ENCODE data around the gene CMTM5. TPM values are rescaled to one million over a fixed set of nuclear protein-coding genes. Genes with fewer than 3 reads are reported as not detected.

CMTM5 gene
- polyA plus RNA-seq, 3 donors from 2014 or later: 0.27 to 4.0 TPM; not detected in 1

DNA sequence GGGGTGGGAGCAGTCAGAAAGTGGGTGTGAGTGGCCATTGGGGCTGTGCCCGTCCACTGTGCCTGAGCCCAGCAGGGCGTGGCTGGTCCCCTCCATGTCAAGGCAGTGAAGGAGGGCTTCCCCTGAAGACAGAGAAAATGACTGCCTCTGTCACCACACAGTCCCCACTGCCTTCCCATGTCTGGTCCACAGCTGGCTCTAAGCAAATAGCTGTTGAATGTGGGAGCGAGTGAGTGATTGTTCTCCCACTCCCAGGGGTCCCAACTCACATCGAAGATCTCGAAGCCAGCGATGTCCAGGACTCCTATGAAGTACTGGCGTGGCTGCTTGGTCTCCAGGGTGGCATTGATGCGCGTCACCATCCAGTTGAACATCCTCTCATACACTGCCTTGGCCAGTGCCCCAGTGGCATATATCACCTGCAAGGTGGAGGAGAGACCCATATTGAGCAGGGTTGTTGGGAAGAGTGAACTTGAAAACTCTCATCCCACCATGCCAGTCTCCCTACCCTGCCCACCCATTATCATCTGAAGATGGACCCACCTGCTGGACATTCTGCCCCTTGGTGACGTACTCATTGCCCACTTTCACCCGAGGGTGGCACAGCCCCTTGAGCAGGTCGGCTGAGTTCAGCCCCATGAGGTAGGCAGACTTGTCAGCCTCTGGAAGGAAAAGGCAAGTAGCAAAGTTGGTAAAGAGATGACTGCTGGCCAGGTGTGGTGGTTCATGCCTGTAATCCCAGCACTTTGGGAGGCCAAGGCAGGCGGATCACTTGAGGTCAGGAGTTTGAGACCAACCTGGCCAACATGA, 52.0 kb downstream of the CMTM5 start:
- Mint-ChIP-seq H3K4me1 (no peaks in the 10 kb centered on the region), H3K27me3 (ENCODE audit: low read depth in 3 of 3) (peaks cover 0 to 9% (median 1%) of the 10 kb centered on the region in 3 donors), H3K4me3 (no peak overlapping the region), H3K27ac (no peak overlapping the region), H3K36me3 (no peaks in the 10 kb centered on the region), H3K9me3 (no peaks in the 10 kb centered on the region)
- DNase-seq: no peak

Other genes starting within 250 kb of the CMTM5 start
- under 1 TPM in 1 of 3 donors, not detected in 2; 0.45 TPM for gene SLC7A8, start 193.4 kb upstream of the CMTM5 start, polyA plus RNA-seq
- not detected for gene RNF212B, start 139.1 kb upstream of the CMTM5 start, polyA plus RNA-seq
- 1 to 10 TPM; 1.2 to 4.9 (median 2.1) TPM for gene HOMEZ, start 90.9 kb upstream of the CMTM5 start, polyA plus RNA-seq
- 1 to 10 TPM in 2 of 3 donors, not detected in 1; 1.4 to 2.0 TPM for gene PPP1R3E, start 74.2 kb upstream of the CMTM5 start, polyA plus RNA-seq
- gene BCL2L2, start 70.2 kb upstream of the CMTM5 start, polyA plus RNA-seq: 1 to 10 TPM in 1 of 3 donors, under 1 TPM in 2; 0.07 to 1.2 (median 0.69) TPM
- 100 to 1,000 TPM in 2 of 3 donors, 10 to 100 TPM in 1; 86.2 to 114 (median 113) TPM for gene PABPN1, start 55.6 kb upstream of the CMTM5 start, polyA plus RNA-seq
- under 1 TPM in 1 of 3 donors, not detected in 2; 0.18 TPM for gene SLC22A17, start 24.2 kb upstream of the CMTM5 start, polyA plus RNA-seq
- gene EFS, start 11.9 kb upstream of the CMTM5 start, polyA plus RNA-seq: not detected
- gene IL25, start 4.2 kb upstream of the CMTM5 start, polyA plus RNA-seq: not detected
- not detected for gene MYH6, start 31.2 kb downstream of the CMTM5 start, polyA plus RNA-seq
- gene MYH7, start 58.6 kb downstream of the CMTM5 start, polyA plus RNA-seq: not detected
- 10 to 100 TPM; 52.3 to 84.8 (median 81.5) TPM for gene NGDN, start 92.7 kb downstream of the CMTM5 start, polyA plus RNA-seq
- gene ZFHX2, start 174.7 kb downstream of the CMTM5 start, polyA plus RNA-seq: under 1 TPM in 1 of 3 donors, not detected in 2; 0.12 TPM
- gene THTPA, start 179.2 kb downstream of the CMTM5 start, polyA plus RNA-seq: 10 to 100 TPM; 17.5 to 20.6 (median 19.5) TPM
- gene AP1G2, start 190.7 kb downstream of the CMTM5 start, polyA plus RNA-seq: 10 to 100 TPM; 62.9 to 80.7 (median 64.4) TPM
- gene JPH4, start 201.7 kb downstream of the CMTM5 start, polyA plus RNA-seq: under 1 TPM in 1 of 3 donors, not detected in 2; 0.10 TPM

Data from immature natural killer cell (primary cell).